ENCODE measurements around the gene SLC45A1. TPM values are rescaled to one million over a fixed set of nuclear protein-coding genes. Genes with fewer than 3 reads are reported as not detected.

The SLC45A1 gene
- total RNA-seq, 1 donor from 2014 or later, result 1.2 TPM

DNA sequence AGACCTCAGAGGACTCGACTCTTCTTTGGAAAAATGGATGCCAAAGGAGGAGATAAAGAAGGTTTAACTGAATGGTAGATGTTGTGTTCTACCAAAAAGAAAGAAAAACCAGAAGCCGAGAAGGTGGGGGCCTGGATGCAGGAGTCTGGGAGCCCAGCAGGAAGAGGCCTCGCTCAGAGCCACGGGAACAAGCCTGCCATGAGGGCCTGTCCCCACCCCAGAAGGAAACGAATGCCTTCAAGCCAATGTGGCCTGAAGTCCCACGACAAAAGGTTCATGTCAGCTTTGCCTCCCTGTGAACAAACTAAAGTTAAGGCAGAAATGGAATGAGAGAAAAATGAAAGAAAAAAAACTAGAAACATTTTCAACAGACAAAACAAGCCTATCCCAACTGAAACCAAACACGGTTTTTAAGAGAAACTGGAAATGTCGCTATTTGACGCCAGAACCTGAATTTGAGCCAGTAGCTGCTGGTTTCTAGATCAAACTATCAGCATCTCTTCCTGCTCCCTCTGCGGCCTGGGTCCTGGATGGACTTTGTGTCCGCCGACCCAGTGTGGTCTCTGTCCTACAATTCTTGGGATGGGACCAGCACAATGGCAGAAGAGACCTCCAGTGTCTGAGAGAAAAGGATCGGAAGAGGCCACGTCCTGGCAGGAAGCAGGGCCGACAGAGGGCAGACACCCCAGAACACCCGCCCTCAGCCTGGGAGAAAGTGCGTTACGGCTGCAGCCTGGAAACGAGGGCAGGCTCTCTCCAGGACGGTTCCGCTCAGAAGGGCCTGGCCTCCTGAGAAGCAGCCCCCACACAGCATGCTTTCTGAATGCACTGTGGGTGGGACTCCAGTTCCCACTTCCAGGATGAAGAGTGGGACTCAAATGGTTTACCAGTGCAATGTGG is 35.2 kb downstream of the SLC45A1 start:
- DNase-seq (ENCODE audit: low read depth, low spot score), result no peak

DNA sequence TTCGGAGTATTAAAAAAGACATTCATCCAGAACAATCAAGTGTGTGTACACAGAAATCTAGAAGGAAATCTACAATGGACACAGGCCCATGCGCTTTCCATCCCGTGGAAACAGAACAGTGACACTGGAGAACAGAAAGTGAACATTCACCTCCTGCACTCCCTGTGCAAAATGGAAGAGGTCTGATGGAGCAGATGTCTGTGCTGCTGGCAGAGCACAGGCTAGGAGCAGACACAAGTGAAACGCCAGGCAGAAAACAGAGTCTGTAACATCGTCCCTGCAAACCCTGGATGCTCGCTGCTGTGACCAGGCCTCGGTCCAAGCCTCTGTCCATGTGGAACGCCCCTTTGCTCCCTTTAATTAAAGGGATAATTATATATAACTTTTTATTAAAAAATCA is 36.1 kb downstream of the SLC45A1 start:
- no peak for DNase-seq (ENCODE audit: low read depth, low spot score)

DNA sequence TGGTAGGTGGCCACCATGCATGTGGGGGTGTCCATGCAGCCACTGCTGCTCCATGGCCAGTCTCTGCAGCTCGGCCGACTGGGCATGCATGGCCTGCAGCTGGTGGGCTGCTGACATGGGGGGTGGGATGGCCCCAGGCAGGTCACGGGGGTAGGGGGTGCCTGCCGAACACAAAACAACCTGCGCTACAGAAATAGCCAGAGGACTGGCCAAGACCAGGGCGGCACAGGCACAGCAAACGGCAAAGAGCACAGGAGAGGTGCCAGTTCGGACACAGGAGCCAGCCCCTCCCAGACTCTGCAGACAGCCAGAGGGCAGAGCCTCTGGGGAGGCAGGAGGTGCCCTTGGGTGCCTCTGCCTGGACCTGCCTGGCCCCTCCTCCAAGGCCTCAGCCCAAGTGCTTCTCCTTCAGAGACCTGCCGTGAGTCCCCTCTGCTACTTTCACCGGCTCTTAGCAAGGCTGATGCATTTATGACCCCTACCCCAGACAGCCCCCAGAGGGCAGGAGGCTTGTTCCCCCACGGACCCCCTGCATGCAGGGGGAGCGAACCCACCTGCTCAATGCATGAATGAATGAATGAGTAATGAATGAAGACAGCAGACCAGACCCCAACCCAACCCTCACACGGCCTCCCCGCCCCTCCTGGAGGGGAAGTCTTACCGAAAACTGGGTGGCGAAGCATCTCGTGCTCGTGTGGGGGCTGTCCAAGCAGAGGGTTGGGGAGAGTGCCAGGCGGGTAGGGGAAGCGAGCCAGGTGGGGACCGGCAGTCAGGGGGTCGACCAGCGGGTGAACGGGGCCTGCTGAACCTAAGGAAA is 37.7 kb downstream of the SLC45A1 start:
- no peak for DNase-seq (ENCODE audit: low read depth, low spot score)

GRCh38 chr1:8356256-8357209 is 38.6 kb downstream of the SLC45A1 start:
- no peak for DNase-seq (ENCODE audit: low read depth, low spot score)

DNA sequence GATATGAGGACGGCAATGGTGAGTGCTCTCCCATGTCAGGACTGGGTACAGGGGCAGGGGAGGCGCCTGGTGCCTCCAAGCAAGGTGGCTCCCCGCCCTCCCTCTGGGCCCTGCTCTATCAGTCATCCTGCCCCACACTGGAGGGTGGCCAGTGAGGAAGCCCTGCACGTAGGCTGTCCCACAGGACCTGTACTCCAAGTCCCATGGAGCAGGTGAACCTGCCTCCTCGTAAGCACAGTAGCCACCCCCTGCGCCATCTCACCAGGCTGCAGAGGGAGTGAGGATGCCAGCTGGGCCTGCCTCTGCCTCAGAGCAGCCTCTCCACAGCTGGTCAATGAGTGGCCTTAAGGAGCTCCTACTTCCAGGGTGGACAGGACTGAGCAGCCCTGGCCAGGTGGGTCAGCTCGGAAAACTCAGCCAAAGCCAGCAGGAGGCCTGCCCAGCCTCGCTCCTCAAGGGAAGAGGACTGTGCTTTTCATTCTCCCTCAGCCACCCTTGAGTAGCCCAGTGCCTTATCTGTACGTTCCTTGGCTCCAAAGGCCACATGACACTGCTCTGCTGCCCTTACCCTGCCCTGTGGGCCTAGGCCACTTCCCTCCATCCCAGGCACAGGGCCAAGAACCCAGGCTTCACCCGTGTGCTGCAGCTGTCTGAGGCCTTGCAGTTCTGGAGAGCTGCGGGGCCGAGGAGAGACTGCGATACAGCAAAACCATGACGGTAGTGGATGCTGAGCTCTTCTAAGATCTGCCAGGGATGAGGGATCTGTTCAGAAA is 39.6 kb downstream of the SLC45A1 start:
- DNase-seq (ENCODE audit: low read depth, low spot score), result no peak

DNA sequence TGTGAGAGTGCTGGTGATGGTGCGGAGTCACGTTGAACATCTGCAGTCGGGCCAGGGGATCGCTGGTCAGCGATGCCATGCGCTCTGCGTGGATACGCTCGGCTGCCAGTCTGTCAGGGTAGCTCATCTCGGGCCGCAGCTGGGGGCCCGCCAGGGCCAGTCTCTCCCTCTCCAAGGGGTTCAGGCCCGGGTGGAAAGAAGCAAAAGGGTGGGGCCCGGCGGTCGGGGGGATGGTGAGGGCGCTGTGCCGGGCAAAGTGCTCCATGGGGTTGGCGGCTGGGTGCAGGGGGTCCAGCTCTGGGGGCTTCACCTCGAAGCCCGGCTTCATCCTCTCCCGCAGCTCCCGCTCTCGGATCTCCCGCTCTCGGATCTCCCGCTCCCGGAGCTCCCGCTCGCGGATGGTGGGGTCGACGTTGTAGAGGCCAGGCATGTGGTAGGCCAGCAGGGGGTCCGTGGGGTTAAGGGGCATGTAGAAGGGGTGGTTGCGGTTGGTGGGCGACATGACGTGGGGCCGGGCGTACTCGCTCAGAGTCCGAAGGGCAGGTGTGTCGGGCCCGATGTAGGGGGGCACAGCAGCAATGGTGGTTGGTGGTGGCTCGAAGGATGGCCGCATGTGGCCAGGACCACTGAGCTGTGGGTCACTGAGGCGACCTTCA is 40.5 kb downstream of the SLC45A1 start:
- DNase-seq (ENCODE audit: low read depth, low spot score), result no peak

- no peak for DNase-seq (ENCODE audit: low read depth, low spot score)
These were observed 41.1 kb downstream of the SLC45A1 start for GRCh38 chr1:8358897-8359616.

- DNase-seq (ENCODE audit: low read depth, low spot score), result no peak
These were observed 41.9 kb downstream of the SLC45A1 start for GRCh38 chr1:8359617-8360481.

- DNase-seq (ENCODE audit: low read depth, low spot score), result no peak
These were observed 42.7 kb downstream of the SLC45A1 start for GRCh38 chr1:8360493-8361197.

DNA sequence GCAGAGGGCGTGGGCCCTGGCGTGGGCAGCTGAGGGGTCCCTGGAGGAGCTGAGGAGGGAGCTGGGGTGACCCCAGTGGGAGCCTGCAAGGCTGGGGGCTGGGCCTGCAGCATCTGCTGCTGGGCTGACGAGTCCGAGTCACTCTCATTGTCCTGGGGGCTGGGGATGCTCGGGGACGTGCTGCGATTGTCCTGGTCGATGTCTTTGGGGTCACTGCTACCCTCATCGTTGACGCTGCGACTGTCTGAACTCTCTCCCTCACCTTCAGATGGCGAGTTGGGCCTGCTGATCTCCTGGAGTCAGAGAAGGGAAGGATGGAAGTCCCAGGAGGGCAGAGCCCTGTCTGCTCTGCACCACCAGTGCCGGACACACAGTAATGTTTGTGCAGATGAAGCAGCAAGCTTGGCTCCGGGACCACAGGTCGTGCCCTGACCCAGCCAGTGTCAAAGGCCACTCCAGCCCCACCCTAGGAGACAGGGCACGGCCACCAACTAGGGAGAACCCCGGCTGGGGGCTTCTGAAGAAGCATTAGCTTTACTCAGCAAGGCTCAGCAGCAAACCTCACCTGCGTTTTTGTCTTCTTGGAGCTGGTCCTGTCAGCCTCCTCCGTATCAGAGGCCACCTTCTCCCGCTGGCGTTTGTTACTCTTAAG is 43.4 kb downstream of the SLC45A1 start:
- no peak for DNase-seq (ENCODE audit: low read depth, low spot score)

- DNase-seq (ENCODE audit: low read depth, low spot score), result no peak
These were observed 44.8 kb downstream of the SLC45A1 start for GRCh38 chr1:8362701-8363101.

DNA sequence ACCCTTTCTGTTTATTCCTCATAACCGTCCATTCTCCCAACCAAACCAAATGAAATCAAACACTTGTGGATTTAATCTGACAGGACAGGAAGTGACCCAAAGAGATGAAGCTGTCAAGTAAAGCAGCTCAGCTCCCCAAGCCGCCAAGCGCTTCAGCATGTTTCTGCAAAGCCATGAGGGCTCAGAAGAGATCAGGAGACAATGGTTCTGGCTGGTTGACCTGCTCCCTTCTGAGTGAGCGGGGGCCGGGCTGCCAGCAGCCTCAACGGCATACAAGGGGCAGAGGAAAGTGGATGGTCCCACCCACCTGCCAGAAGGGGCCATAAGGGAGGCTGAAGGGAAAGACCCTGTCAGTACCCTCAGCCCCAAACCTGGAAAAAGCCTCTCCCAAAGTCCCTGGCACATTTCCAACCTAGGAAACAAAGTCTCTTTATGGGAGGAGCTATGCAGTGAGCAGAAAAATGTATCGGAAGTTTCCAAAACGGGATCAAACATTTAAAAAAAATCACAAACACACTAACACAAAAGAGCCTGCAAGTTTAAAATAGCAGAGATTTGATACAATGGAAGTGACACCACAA is 45.4 kb downstream of the SLC45A1 start:
- DNase-seq (ENCODE audit: low read depth, low spot score), result no peak

GRCh38 chr1:8363767-8364301 is 45.9 kb downstream of the SLC45A1 start:
- DNase-seq (ENCODE audit: low read depth, low spot score), result no peak

GRCh38 chr1:8364528-8365442 is 46.9 kb downstream of the SLC45A1 start:
- DNase-seq (ENCODE audit: low read depth, low spot score), result no peak

- no peak for DNase-seq (ENCODE audit: low read depth, low spot score)
These were observed 47.9 kb downstream of the SLC45A1 start for GRCh38 chr1:8365661-8366362.
